Mesenchymal stem cell (in vitro differentiated cells and primary cell): Measurements from ENCODE around the gene CNGA1.

Experiments used
- DNase-seq: peaks from one replicate; pipeline ENCODE4 v3.0.0-alpha.2; 2013
- H2AFZ ChIP-seq: one replicate; pipeline ENCODE4 v1.6.1; 2013; ENCODE audit warnings: low read depth, mild to moderate bottlenecking, control low read depth, inconsistent platforms, low read length, moderate library complexity
- H2AK5ac ChIP-seq: 2 replicates; pipeline ENCODE4 v1.6.1; 2013; ENCODE audit warnings: low read length, moderate library complexity, mild to moderate bottlenecking, inconsistent platforms; ENCODE audit not compliant: severe bottlenecking
- H2BK120ac ChIP-seq: one replicate; pipeline ENCODE4 v1.6.1; 2013; ENCODE audit warnings: low read depth, mild to moderate bottlenecking, inconsistent platforms, low read length, moderate library complexity
- H2BK12ac ChIP-seq, 2 experiments: one replicate each; pipeline ENCODE4 v1.6.1; 2013; ENCODE audit warnings: inconsistent platforms in 2 of 2, low read length in 2 of 2, mild to moderate bottlenecking in 2 of 2, moderate library complexity in 2 of 2, control low read depth in 1 of 2
- H2BK15ac ChIP-seq: one replicate; pipeline ENCODE4 v1.6.1; 2013; ENCODE audit warnings: mild to moderate bottlenecking, low read depth, inconsistent platforms; ENCODE audit not compliant: poor library complexity, severe bottlenecking
- H2BK5ac ChIP-seq: 2 replicates; pipeline ENCODE4 v1.6.1; 2013; ENCODE audit warnings: low read depth, mild to moderate bottlenecking, low read length, control low read depth, inconsistent platforms; ENCODE audit not compliant: poor library complexity, severe bottlenecking
- H3K14ac ChIP-seq, 2 experiments: one replicate each; pipeline ENCODE4 v1.6.1; 2013; ENCODE audit warnings: inconsistent platforms in 2 of 2, low read length in 2 of 2, control low read depth in 1 of 2, mild to moderate bottlenecking in 1 of 2, moderate library complexity in 1 of 2
- H3K18ac ChIP-seq, 2 experiments: one replicate each; pipeline ENCODE4 v1.6.1; 2013; ENCODE audit warnings: inconsistent platforms in 2 of 2, low read length in 2 of 2, control low read depth in 1 of 2, low read depth in 1 of 2, mild to moderate bottlenecking in 1 of 2
- H3K23ac ChIP-seq, 2 experiments: one replicate each; pipeline ENCODE4 v1.6.1; 2013; ENCODE audit warnings: inconsistent platforms in 2 of 2, low read length in 2 of 2, mild to moderate bottlenecking in 2 of 2, moderate library complexity in 2 of 2, control low read depth in 1 of 2
- H3K27ac ChIP-seq: 2 replicates; pipeline ENCODE4 v1.5.1; 2013; ENCODE audit warnings: mild to moderate bottlenecking, moderate library complexity, low read length, control low read depth, inconsistent platforms; ENCODE audit not compliant: poor library complexity, severe bottlenecking
- H3K27me3 ChIP-seq, 2 experiments: 2 replicates each; pipeline versions ENCODE4 v1.6.1 to v1.7.0; 2013; ENCODE audit warnings: low read length in 2 of 2, mild to moderate bottlenecking in 2 of 2, moderate library complexity in 2 of 2, control low read depth in 1 of 2, inconsistent platforms in 1 of 2; ENCODE audit not compliant: control insufficient read depth in 1 of 2, insufficient read depth in 1 of 2
- H3K36me3 ChIP-seq, 2 experiments: 2 replicates each; pipeline versions ENCODE4 v1.6.1 to v1.7.0; 2013; ENCODE audit warnings: low read length in 2 of 2, control low read depth in 1 of 2, inconsistent platforms in 1 of 2, low read depth in 1 of 2, mild to moderate bottlenecking in 1 of 2; ENCODE audit not compliant: insufficient read depth in 2 of 2, control insufficient read depth in 1 of 2
- H3K4ac ChIP-seq, 2 experiments: one replicate each; pipeline ENCODE4 v1.6.1; 2013; ENCODE audit warnings: inconsistent platforms in 2 of 2, low read length in 2 of 2, mild to moderate bottlenecking in 2 of 2, moderate library complexity in 2 of 2, control low read depth in 1 of 2, low read depth in 1 of 2
- H3K4me1 ChIP-seq: 2 replicates; pipeline ENCODE4 v1.6.1; 2013; ENCODE audit warnings: low read depth, low read length, control low read depth; ENCODE audit not compliant: control insufficient read depth, insufficient read depth
- H3K4me2 ChIP-seq: 2 replicates; pipeline ENCODE4 v1.6.1; 2013; ENCODE audit warnings: low read length, mild to moderate bottlenecking, inconsistent platforms; ENCODE audit not compliant: poor library complexity, severe bottlenecking
- H3K4me3 ChIP-seq, 2 experiments: 2 replicates each; pipeline versions ENCODE4 v1.5.1 to v1.7.0; 2013; ENCODE audit warnings: low read length in 2 of 2, mild to moderate bottlenecking in 2 of 2, control low read depth in 1 of 2, low read depth in 1 of 2; ENCODE audit not compliant: insufficient read depth in 1 of 2
- H3K79me1 ChIP-seq: replicated peaks from 2 replicates; pipeline ENCODE4 v1.6.1; 2013; ENCODE audit warnings: mild to moderate bottlenecking, control low read depth, low read length, inconsistent platforms; ENCODE audit not compliant: poor library complexity, severe bottlenecking
- H3K9ac ChIP-seq: 2 replicates; pipeline ENCODE4 v1.7.0; 2013; ENCODE audit warnings: mild to moderate bottlenecking, low read length, moderate library complexity
- H3K9me3 ChIP-seq: 2 replicates; pipeline ENCODE4 v1.7.0; 2013; ENCODE audit warnings: mild to moderate bottlenecking, low read length; ENCODE audit not compliant: control insufficient read depth
- H4K8ac ChIP-seq: one replicate; pipeline ENCODE4 v1.6.1; 2013; ENCODE audit warnings: inconsistent platforms, mild to moderate bottlenecking, low read length, moderate library complexity
- H4K91ac ChIP-seq: one replicate; pipeline ENCODE4 v1.6.1; 2013; ENCODE audit warnings: mild to moderate bottlenecking, low read length, inconsistent platforms
- WGBS: methylation state at CpG from one replicate; pipeline ENCODE4 v1.1.7; 2013; ENCODE audit warnings: mixed read lengths; 5-methylcytosine and 5-hydroxymethylcytosine counted together

CNGA1 gene

DNA sequence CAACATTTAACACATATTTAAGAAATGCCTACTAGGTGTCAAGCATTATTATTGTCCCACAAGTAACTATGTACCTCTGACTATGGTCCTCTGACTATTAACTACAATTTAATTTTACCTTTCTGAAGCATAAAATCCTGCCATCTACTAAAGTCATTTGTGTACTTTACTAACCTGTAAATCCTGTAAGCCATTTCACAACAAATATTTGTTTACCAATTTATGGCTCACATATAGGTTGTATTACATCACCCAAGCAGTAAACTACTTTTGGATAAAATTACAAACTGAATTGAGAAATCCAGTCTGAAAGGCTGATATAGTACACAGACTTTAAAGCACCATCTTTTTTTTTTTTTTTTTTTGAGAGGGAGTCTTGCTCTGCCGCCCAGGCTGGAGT, 43.8 kb downstream of the CNGA1 start:
- no peak overlapping the region for H3K14ac ChIP-seq
- H3K36me3 ChIP-seq = no peaks in the 10 kb centered on the region
- no CpG with 5 or more reads among the region's 1 CpG for WGBS
- no peak overlapping the region for H3K4me3 ChIP-seq
- H3K79me1 ChIP-seq = no peaks in the 10 kb centered on the region
- no peak overlapping the region for H3K9ac ChIP-seq
- H3K27me3 ChIP-seq = no peaks in the 10 kb centered on the region
- no peaks in the 10 kb centered on the region for H3K4me1 ChIP-seq
- H3K4ac ChIP-seq = no peak overlapping the region
- no peak overlapping the region for H3K18ac ChIP-seq
- H2AFZ ChIP-seq = no peak overlapping the region
- H2BK15ac ChIP-seq = no peak overlapping the region
- H2BK120ac ChIP-seq = no peak overlapping the region
- no peak overlapping the region for H3K27ac ChIP-seq
- DNase-seq = no peak
- no peak overlapping the region for H4K91ac ChIP-seq
- no peak overlapping the region for H2AK5ac ChIP-seq
- no peak overlapping the region for H3K23ac ChIP-seq
- H2BK12ac ChIP-seq = no peak overlapping the region
- no peak overlapping the region for H4K8ac ChIP-seq
- no peak overlapping the region for H2BK5ac ChIP-seq
- no peak overlapping the region for H3K4me2 ChIP-seq
- H3K9me3 ChIP-seq = no peaks in the 10 kb centered on the region

DNA sequence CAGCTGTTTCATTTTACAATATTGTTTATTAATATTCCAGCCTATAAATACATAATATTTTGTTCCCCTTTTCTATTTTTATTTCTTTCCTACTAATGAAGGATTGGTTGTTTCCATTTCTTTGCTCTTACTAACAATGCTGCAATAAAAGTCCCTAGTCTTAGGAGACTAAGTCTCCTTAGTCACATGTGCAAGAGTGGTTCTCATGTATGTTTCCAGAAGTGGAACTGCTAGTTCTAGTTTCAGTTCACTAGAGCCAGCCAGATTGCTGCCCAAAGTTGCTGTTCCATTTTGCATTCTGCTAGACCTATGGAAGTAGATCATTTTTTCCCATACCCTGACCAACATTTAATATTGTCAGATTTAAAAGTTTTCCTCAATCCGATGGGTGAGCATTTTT, 44.3 kb downstream of the CNGA1 start:
- no peaks in the 10 kb centered on the region for H3K9me3 ChIP-seq

DNA sequence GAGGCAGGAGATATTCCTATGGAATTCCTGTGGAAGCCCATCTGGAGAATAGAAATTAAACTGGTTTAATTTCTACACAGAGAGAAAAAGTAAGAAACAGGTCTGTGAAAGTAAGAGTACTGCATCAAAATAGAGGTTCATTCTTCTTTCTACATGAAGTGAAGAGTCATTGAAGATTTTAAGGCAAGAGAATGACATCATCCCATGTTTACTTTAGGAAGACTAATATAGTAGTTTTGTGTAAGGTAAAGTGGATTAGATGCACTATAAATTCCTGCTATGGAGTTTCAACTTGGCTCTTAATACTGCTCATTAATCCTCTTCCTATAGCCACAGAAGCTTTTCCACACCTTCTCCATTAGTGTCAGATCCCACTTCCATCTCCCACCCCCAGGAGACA, 47.6 kb downstream of the CNGA1 start:
- no peak overlapping the region for H3K4me2 ChIP-seq
- no peak overlapping the region for H3K9ac ChIP-seq
- H3K9me3 ChIP-seq = no peaks in the 10 kb centered on the region
- H3K4me3 ChIP-seq = no peak overlapping the region
- no peak overlapping the region for H4K8ac ChIP-seq
- H2BK15ac ChIP-seq = no peak overlapping the region
- no peaks in the 10 kb centered on the region for H3K79me1 ChIP-seq
- H3K27me3 ChIP-seq = no peaks in the 10 kb centered on the region
- H4K91ac ChIP-seq = no peak overlapping the region
- H3K23ac ChIP-seq = no peak overlapping the region
- H2AFZ ChIP-seq = no peak overlapping the region
- H2BK5ac ChIP-seq = no peak overlapping the region
- H2BK12ac ChIP-seq = no peak overlapping the region
- H3K36me3 ChIP-seq = no peaks in the 10 kb centered on the region
- no peak overlapping the region for H3K27ac ChIP-seq
- H2BK120ac ChIP-seq = no peak overlapping the region
- H3K4ac ChIP-seq = no peak overlapping the region
- no peak for DNase-seq
- no peaks in the 10 kb centered on the region for H3K4me1 ChIP-seq
- H2AK5ac ChIP-seq = no peak overlapping the region
- H3K18ac ChIP-seq = no peak overlapping the region
- no peak overlapping the region for H3K14ac ChIP-seq

More for the DNA sequence above, 44.3 kb downstream of the CNGA1 start:
- H2BK15ac ChIP-seq = no peak overlapping the region
- H3K27me3 ChIP-seq = no peaks in the 10 kb centered on the region
- WGBS = 83% methylated on average over 1 of the region's 1 CpG
- no peak overlapping the region for H3K18ac ChIP-seq
- no peak overlapping the region for H3K14ac ChIP-seq
- H3K4ac ChIP-seq = no peak overlapping the region
- no peak overlapping the region for H2BK12ac ChIP-seq
- H2BK5ac ChIP-seq = no peak overlapping the region
- H2AK5ac ChIP-seq = no peak overlapping the region
- no peaks in the 10 kb centered on the region for H3K36me3 ChIP-seq
- DNase-seq = no peak
- no peak overlapping the region for H4K8ac ChIP-seq
- no peak overlapping the region for H3K23ac ChIP-seq
- no peaks in the 10 kb centered on the region for H3K4me1 ChIP-seq
- H2BK120ac ChIP-seq = no peak overlapping the region
- no peak overlapping the region for H3K4me3 ChIP-seq
- no peak overlapping the region for H3K4me2 ChIP-seq
- H3K79me1 ChIP-seq = no peaks in the 10 kb centered on the region
- no peak overlapping the region for H3K9ac ChIP-seq
- no peak overlapping the region for H3K27ac ChIP-seq
- no peak overlapping the region for H4K91ac ChIP-seq
- no peak overlapping the region for H2AFZ ChIP-seq

DNA sequence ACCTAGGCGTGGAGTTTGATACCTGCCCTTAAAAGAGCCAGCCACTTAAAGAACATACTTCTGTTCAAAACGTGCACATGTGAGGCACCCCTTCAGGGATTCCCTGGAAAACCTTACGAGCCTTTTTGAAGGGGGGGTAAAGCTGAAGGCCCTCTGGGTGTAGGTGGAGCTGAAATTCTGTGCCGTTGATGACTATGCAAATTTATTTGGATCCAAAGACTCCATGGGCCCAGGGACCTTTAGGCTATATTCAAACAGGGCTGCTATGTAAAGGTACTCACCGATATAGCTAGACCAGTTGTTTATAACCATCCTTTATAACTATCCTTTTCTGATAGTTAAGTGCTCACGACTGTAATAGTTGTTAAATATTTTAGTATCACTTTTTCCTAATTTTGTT, 61.8 kb downstream of the CNGA1 start:
- Histone ChIP-seq H4K8ac (no peak overlapping the region), H4K91ac (no peak overlapping the region), H3K9ac (no peak overlapping the region), H3K27ac (no peak overlapping the region), H3K4me2 (no peak overlapping the region), H3K27me3 (peaks cover 0 to 10% of the 10 kb centered on the region in 2 experiments), H3K4me1 (no peaks in the 10 kb centered on the region), H2BK5ac (no peak overlapping the region), H2AFZ (no peak overlapping the region), H3K23ac (no peak overlapping the region), H2BK12ac (no peak overlapping the region), H3K4me3 (no peak overlapping the region), H3K18ac (no peak overlapping the region), H2BK15ac (no peak overlapping the region), H3K4ac (no peak overlapping the region), H3K14ac (no peak overlapping the region), H3K79me1 (no peaks in the 10 kb centered on the region), H2BK120ac (no peak overlapping the region), H3K36me3 (no peaks in the 10 kb centered on the region), H3K9me3 (no peaks in the 10 kb centered on the region), H2AK5ac (no peak overlapping the region)
- DNase-seq = no peak
- 79% methylated on average over 5 of the region's 6 CpGs for WGBS
